H9 (cell line): ENCODE measurements around the gene NGB. TPM values are rescaled to one million over a fixed set of nuclear protein-coding genes. Genes with fewer than 3 reads are reported as not detected.

Experiments
- DNase-seq: peaks from one replicate; pipeline ENCODE4 v3.0.0-alpha.2; 2017
- H2AFZ ChIP-seq: one replicate; pipeline ENCODE4 v1.6.1; 2013; ENCODE audit warnings: mild to moderate bottlenecking, low read length, control low read depth, moderate library complexity
- H2AK5ac ChIP-seq: 2 replicates; pipeline ENCODE4 v1.6.1; 2013; ENCODE audit warnings: low read length, control low read depth, mixed read lengths; ENCODE audit not compliant: insufficient read length
- H2BK120ac ChIP-seq: one replicate; pipeline ENCODE4 v1.6.1; 2013; ENCODE audit warnings: low read depth, mild to moderate bottlenecking, low read length, control low read depth, inconsistent platforms; ENCODE audit not compliant: poor library complexity, severe bottlenecking
- H2BK12ac ChIP-seq: 2 replicates; pipeline ENCODE4 v1.6.1; 2013; ENCODE audit warnings: low read length, control low read depth, mixed read lengths, low read depth; ENCODE audit not compliant: insufficient read length
- H2BK15ac ChIP-seq: 2 replicates; pipeline ENCODE4 v1.6.1; 2013; ENCODE audit warnings: low read depth, low read length, control low read depth
- H2BK20ac ChIP-seq: one replicate; pipeline ENCODE4 v1.6.1; 2013; ENCODE audit warnings: low read depth, mild to moderate bottlenecking, low read length, control low read depth, inconsistent platforms; ENCODE audit not compliant: poor library complexity, severe bottlenecking
- H2BK5ac ChIP-seq: 2 replicates; pipeline ENCODE4 v1.6.1; 2013; ENCODE audit warnings: low read length, control low read depth, mixed read lengths; ENCODE audit not compliant: insufficient read length
- H3K14ac ChIP-seq: 2 replicates; pipeline ENCODE4 v1.6.1; 2013; ENCODE audit warnings: low read length, control low read depth; ENCODE audit not compliant: insufficient read depth
- H3K18ac ChIP-seq: 2 replicates; pipeline ENCODE4 v1.6.1; 2013; ENCODE audit warnings: low read depth, mild to moderate bottlenecking, mixed read lengths, low read length, control low read depth; ENCODE audit not compliant: insufficient read length
- H3K23ac ChIP-seq: 2 replicates; pipeline ENCODE4 v1.6.1; 2013; ENCODE audit warnings: low read length, control low read depth, mixed read lengths, low read depth; ENCODE audit not compliant: insufficient read length
- H3K23me2 ChIP-seq: 2 replicates; pipeline ENCODE4 v1.6.1; 2013; ENCODE audit warnings: low read depth, mild to moderate bottlenecking, mixed read lengths, low read length, control low read depth; ENCODE audit not compliant: insufficient read length, poor library complexity, severe bottlenecking
- H3K27ac ChIP-seq: 2 replicates; pipeline ENCODE4 v1.5.1; 2013; ENCODE audit warnings: low read length, control low read depth, mixed read lengths, low read depth; ENCODE audit not compliant: insufficient read length
- H3K27me3 ChIP-seq: 2 replicates; pipeline ENCODE4 v1.6.1; 2013; ENCODE audit warnings: low read length, control low read depth, inconsistent platforms; ENCODE audit not compliant: insufficient read depth
- H3K4ac ChIP-seq: 2 replicates; pipeline ENCODE4 v1.6.1; 2013; ENCODE audit warnings: low read depth, mild to moderate bottlenecking, control low read depth, inconsistent platforms, low read length, moderate library complexity
- H3K4me1 ChIP-seq: 2 replicates; pipeline ENCODE4 v1.6.1; 2013; ENCODE audit warnings: low read length, control low read depth, inconsistent platforms; ENCODE audit not compliant: insufficient read depth
- H3K4me2 ChIP-seq: 2 replicates; pipeline ENCODE4 v1.6.1; 2013; ENCODE audit warnings: low read length, control low read depth, mixed read lengths; ENCODE audit not compliant: insufficient read length, insufficient read depth
- H3K56ac ChIP-seq: 2 replicates; pipeline ENCODE4 v1.6.1; 2013; ENCODE audit warnings: low read depth, mild to moderate bottlenecking, mixed read lengths, low read length, control low read depth; ENCODE audit not compliant: insufficient read length
- H3K79me1 ChIP-seq: 2 replicates; pipeline ENCODE4 v1.6.1; 2013; ENCODE audit warnings: low read depth, mild to moderate bottlenecking, moderate library complexity, low read length, control low read depth, inconsistent platforms; ENCODE audit not compliant: insufficient read depth, poor library complexity, severe bottlenecking
- H3K79me2 ChIP-seq: 2 replicates; pipeline ENCODE4 v1.6.1; 2013; ENCODE audit warnings: low read length, control low read depth, inconsistent platforms; ENCODE audit not compliant: insufficient read depth
- H3K9ac ChIP-seq: 2 replicates; pipeline ENCODE4 v1.6.1; 2013; ENCODE audit warnings: low read length, control low read depth, mixed read lengths; ENCODE audit not compliant: insufficient read length; ENCODE audit errors: extremely low read depth
- H3K9me3 ChIP-seq: one replicate; pipeline ENCODE4 v1.6.1; 2013; ENCODE audit warnings: low read depth, low read length, inconsistent platforms; ENCODE audit not compliant: control insufficient read depth
- H3T11ph ChIP-seq: one replicate; pipeline ENCODE4 v1.6.1; 2013; ENCODE audit warnings: mild to moderate bottlenecking, low read length, control low read depth, inconsistent platforms
- H4K20me1 ChIP-seq: one replicate; pipeline ENCODE4 v1.6.1; 2013; ENCODE audit not compliant: control insufficient read depth, insufficient read length, insufficient read depth
- H4K5ac ChIP-seq: 2 replicates; pipeline ENCODE4 v1.6.1; 2013; ENCODE audit warnings: low read depth, mild to moderate bottlenecking, mixed read lengths, low read length, control low read depth; ENCODE audit not compliant: insufficient read length
- H4K8ac ChIP-seq: replicated peaks from 2 replicates; pipeline ENCODE4 v1.6.1; 2013; ENCODE audit warnings: low read length, control low read depth, mixed read lengths, low read depth; ENCODE audit not compliant: insufficient read length
- H4K91ac ChIP-seq: 2 replicates; pipeline ENCODE4 v1.6.1; 2013; ENCODE audit warnings: low read depth, mild to moderate bottlenecking, moderate library complexity, mixed read lengths, low read length, control low read depth; ENCODE audit not compliant: insufficient read length
- H3K27ac Mint-ChIP-seq, 3 experiments: 2 replicates in 2 of 3; 3 replicates in 1 of 3; pipeline ENCODE4 v1.8.0; 2020 to 2021; ENCODE audit warnings: mixed read lengths in 3 of 3, mild to moderate bottlenecking in 1 of 3, moderate library complexity in 1 of 3
- H3K27me3 Mint-ChIP-seq: 2 replicates; pipeline ENCODE4 v1.8.0; 2021; ENCODE audit warnings: low read depth, mild to moderate bottlenecking, moderate library complexity, mixed read lengths
- H3K36me3 Mint-ChIP-seq, 3 experiments: 2 replicates in 2 of 3; 3 replicates in 1 of 3; pipeline ENCODE4 v1.8.0; 2020 to 2021; ENCODE audit warnings: low read depth in 3 of 3, mixed read lengths in 3 of 3; ENCODE audit not compliant: insufficient read depth in 1 of 3
- H3K4me1 Mint-ChIP-seq, 2 experiments: 2 replicates each; pipeline ENCODE4 v1.8.0; 2020; ENCODE audit warnings: mixed read lengths in 2 of 2
- H3K4me3 Mint-ChIP-seq, 2 experiments: 2 replicates in 1 of 2; 3 replicates in 1 of 2; pipeline ENCODE4 v1.8.0; 2020 to 2021; ENCODE audit warnings: mild to moderate bottlenecking in 2 of 2, mixed read lengths in 2 of 2, moderate library complexity in 1 of 2
- H3K9me3 Mint-ChIP-seq, 2 experiments: 2 replicates in 1 of 2; 3 replicates in 1 of 2; pipeline ENCODE4 v1.8.0; 2020; ENCODE audit warnings: mild to moderate bottlenecking in 2 of 2, mixed read lengths in 2 of 2, moderate library complexity in 1 of 2
- WGBS: extraction: QIAGEN DNeasy Blood & Tissue Kit; methylation state at CpG from one replicate; pipeline ENCODE4 v1.1.7; 2013; ENCODE audit warnings: missing lambda C conversion rate, low lambda C conversion rate, mixed read lengths; ENCODE audit not compliant: insufficient read length; ENCODE audit errors: extremely low coverage; 5-methylcytosine and 5-hydroxymethylcytosine counted together
- total RNA-seq: library from RNA; stranded (reverse); gene quantifications from 2 replicates; pipeline ENCODE4 v1.2.1, GENCODE V29; 2021
- TF ChIP-seq, protein P1 (sequence below): fragments of 200-600 bp; sonication (generic); conservative IDR thresholded peaks from 3 replicates; pipeline ENCODE4 v1.8.0; 2021; ENCODE audit warnings: antibody characterized with exemption, mild to moderate bottlenecking

The NGB gene
- total RNA-seq, 1 experiment from 2014 or later = 0.26 TPM

DNA sequence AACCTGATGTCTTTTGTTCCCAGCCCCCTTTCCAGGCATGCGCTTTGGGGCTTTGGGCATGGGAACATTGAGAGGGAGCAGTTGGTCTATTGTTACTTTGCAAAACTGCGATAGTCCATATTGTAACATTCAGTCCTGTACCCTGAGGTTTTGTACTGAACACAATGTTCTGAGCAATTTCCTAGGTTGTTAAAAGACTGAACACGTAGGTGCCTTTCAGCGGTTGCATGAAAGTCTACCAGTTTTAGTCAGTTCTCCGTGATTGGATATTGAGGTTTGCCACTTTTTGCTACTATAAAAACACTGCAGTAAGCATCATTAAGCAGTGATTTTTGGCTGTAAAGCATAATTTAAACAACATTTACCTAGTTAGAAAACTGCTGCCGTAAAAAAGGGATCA is 20.1 kb downstream of the NGB start:
- H3K9me3 ChIP-seq = no peaks in the 10 kb centered on the region
- H3K9me3 Mint-ChIP-seq = no peaks in the 10 kb centered on the region
- no peak overlapping the region for H2BK5ac ChIP-seq
- H3K18ac ChIP-seq = no peak overlapping the region
- H3K4me3 Mint-ChIP-seq = no peak overlapping the region
- no peaks in the 10 kb centered on the region for H3K79me1 ChIP-seq
- H3K4ac ChIP-seq = no peak overlapping the region
- H4K91ac ChIP-seq = no peak overlapping the region
- no peak overlapping the region for H2AFZ ChIP-seq
- H3K27ac Mint-ChIP-seq = no peak overlapping the region
- H3K27me3 Mint-ChIP-seq = no peaks in the 10 kb centered on the region
- H3K27ac ChIP-seq = no peak overlapping the region
- no CpG with 5 or more reads among the region's 6 CpGs for WGBS
- H2BK120ac ChIP-seq = no peak overlapping the region
- no peak overlapping the region for H2BK15ac ChIP-seq
- H3K23ac ChIP-seq = no peak overlapping the region
- no peaks in the 10 kb centered on the region for H4K20me1 ChIP-seq
- no peaks in the 10 kb centered on the region for H3K79me2 ChIP-seq
- no peak overlapping the region for H2AK5ac ChIP-seq
- H3K4me2 ChIP-seq = no peak overlapping the region
- TF ChIP-seq, protein P1, sequence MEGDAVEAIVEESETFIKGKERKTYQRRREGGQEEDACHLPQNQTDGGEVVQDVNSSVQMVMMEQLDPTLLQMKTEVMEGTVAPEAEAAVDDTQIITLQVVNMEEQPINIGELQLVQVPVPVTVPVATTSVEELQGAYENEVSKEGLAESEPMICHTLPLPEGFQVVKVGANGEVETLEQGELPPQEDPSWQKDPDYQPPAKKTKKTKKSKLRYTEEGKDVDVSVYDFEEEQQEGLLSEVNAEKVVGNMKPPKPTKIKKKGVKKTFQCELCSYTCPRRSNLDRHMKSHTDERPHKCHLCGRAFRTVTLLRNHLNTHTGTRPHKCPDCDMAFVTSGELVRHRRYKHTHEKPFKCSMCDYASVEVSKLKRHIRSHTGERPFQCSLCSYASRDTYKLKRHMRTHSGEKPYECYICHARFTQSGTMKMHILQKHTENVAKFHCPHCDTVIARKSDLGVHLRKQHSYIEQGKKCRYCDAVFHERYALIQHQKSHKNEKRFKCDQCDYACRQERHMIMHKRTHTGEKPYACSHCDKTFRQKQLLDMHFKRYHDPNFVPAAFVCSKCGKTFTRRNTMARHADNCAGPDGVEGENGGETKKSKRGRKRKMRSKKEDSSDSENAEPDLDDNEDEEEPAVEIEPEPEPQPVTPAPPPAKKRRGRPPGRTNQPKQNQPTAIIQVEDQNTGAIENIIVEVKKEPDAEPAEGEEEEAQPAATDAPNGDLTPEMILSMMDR = no peak
- H3K36me3 Mint-ChIP-seq = no peaks in the 10 kb centered on the region
- no peak overlapping the region for H3K9ac ChIP-seq
- H3K23me2 ChIP-seq = no peaks in the 10 kb centered on the region
- H3T11ph ChIP-seq = no peak overlapping the region
- no peak overlapping the region for H4K5ac ChIP-seq
- H4K8ac ChIP-seq = no peak overlapping the region
- no peaks in the 10 kb centered on the region for H3K4me1 ChIP-seq
- DNase-seq = no peak
- no peak overlapping the region for H2BK20ac ChIP-seq
- H3K14ac ChIP-seq = no peak overlapping the region
- H3K56ac ChIP-seq = no peak overlapping the region
- no peaks in the 10 kb centered on the region for H3K27me3 ChIP-seq
- no peak overlapping the region for H2BK12ac ChIP-seq
- no peaks in the 10 kb centered on the region for H3K4me1 Mint-ChIP-seq
